GM21526 (cell line): ENCODE measurements around the gene ASCC1.
"Not testable (repeated sequence)": the region's sequence is repeated elsewhere in the genome, so short reads cannot be mapped to it uniquely, and the experiment has no call there.

ENCODE experiments used
- ATAC-seq: cut with Tn5 transposase; IDR thresholded peaks from one replicate; pipeline ENCODE4 v1.9.1; 2021; ENCODE audit warnings: moderate library complexity; ENCODE audit not compliant: unreplicated experiment, low FRiP score

Gene ASCC1

GRCh38 chr10:72223743-72224101 lies 7.6 kb upstream of the ASCC1 start:
- ATAC-seq: no peak

GRCh38 chr10:72221278-72221677 lies 5.2 kb upstream of the ASCC1 start:
- no peak for ATAC-seq

GRCh38 chr10:72220637-72221036 lies 4.6 kb upstream of the ASCC1 start:
- no peak for ATAC-seq

GRCh38 chr10:72219235-72219814 lies 3.2 kb upstream of the ASCC1 start:
- no peak for ATAC-seq

- no peak for ATAC-seq
Measured at GRCh38 chr10:72218726-72219125, 2.6 kb upstream of the ASCC1 start.

GRCh38 chr10:72218325-72218724 lies 2.2 kb upstream of the ASCC1 start:
- ATAC-seq: no peak

GRCh38 chr10:72211832-72212231 lies 4.2 kb downstream of the ASCC1 start:
- ATAC-seq: not testable (repeated sequence)

- not testable (repeated sequence) for ATAC-seq
Measured at GRCh38 chr10:72211381-72211780, 4.7 kb downstream of the ASCC1 start.

- ATAC-seq: not testable (repeated sequence)
Measured at GRCh38 chr10:72208526-72208925, 7.5 kb downstream of the ASCC1 start.

GRCh38 chr10:72206511-72207229 lies 9.4 kb downstream of the ASCC1 start:
- no peak for ATAC-seq

- no peak for ATAC-seq
Measured at GRCh38 chr10:72204724-72205123, 11.4 kb downstream of the ASCC1 start.

- ATAC-seq: no peak
Measured at GRCh38 chr10:72204296-72204695, 11.8 kb downstream of the ASCC1 start.

GRCh38 chr10:72201293-72201692 lies 14.8 kb downstream of the ASCC1 start:
- no peak for ATAC-seq

GRCh38 chr10:72200883-72201282 lies 15.2 kb downstream of the ASCC1 start:
- ATAC-seq: no peak

GRCh38 chr10:72194949-72195348 lies 21.1 kb downstream of the ASCC1 start:
- ATAC-seq: no peak

GRCh38 chr10:72186982-72187330 lies 29.1 kb downstream of the ASCC1 start:
- no peak for ATAC-seq

- no peak for ATAC-seq
Measured at GRCh38 chr10:72186258-72186981, 29.7 kb downstream of the ASCC1 start.

GRCh38 chr10:72184156-72184555 lies 31.9 kb downstream of the ASCC1 start:
- ATAC-seq: no peak

GRCh38 chr10:72177454-72177853 lies 38.6 kb downstream of the ASCC1 start:
- ATAC-seq: no peak

GRCh38 chr10:72176701-72177100 lies 39.4 kb downstream of the ASCC1 start:
- ATAC-seq: no peak

GRCh38 chr10:72175149-72175548 lies 40.9 kb downstream of the ASCC1 start:
- ATAC-seq: no peak

GRCh38 chr10:72174297-72174662 lies 41.8 kb downstream of the ASCC1 start:
- no peak for ATAC-seq
